Measurements from ENCODE around the gene OR6A2.
"Not testable (repeated sequence)": the region's sequence is repeated elsewhere in the genome, so short reads cannot be mapped to it uniquely, and the experiment has no call there.

The OR6A2 gene

GRCh38 chr11:6799402-6799801 lies at the start of gene OR6A2:
Gene OR6A2 (minus strand): TSS chr11:6799689. CDS start chr11:6795708, 3,981 bp downstream.
- no peak within 1 kb of the TSS for H3K4me3 ChIP-seq
- H3K27ac ChIP-seq, result no peak within 1 kb of the TSS

DNA sequence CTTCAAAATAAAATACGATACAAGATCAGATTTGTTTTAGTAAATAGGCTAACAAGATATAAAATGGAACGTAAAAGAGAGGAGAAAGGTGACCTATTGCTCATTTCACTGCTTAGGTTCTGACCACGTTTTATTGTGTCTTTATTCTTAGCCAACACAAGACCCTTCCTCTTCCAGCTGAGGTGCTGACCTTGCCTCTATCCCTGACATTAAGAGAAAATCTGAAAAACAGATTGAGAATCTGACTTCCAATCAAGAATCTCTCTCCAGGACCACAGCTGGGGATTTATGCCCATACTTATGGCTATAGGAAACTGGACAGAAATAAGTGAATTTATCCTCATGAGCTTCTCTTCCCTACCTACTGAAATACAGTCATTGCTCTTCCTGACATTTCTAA lies 45.9 kb upstream of the OR6A2 start, which contains the start of gene OR10A5:
TSS of gene OR10A5 (plus strand) at position 301 of the 400 bp plus-strand sequence. CDS start at position 301, 0 bp downstream.
- Histone ChIP-seq H3K27ac (no peak within 1 kb of the TSS), H3K4me3 (no peak within 1 kb of the TSS)

GRCh38 chr11:6844356-6844755 lies 44.9 kb upstream of the OR6A2 start:
- H3K27ac ChIP-seq, result no peak overlapping the region
- no peak overlapping the region for H3K4me3 ChIP-seq

DNA sequence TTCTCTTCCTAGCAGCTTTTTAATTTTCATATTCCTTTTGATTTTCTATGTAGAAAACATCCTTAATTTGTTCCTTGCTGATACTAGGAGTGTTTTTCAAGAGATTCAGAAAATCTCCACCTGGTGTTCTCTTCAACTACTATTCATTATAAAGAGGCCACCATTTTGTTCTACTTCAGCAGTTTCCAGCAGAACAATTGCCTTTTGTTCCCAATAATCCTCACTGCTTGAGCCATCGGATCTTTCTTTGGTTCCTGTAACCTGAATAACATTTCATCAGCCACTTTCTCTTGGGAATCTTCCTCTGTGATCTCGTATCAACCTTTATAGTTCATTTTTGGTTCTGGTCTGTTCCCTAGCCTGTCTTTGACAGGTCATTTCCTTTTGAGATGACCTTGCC lies 44.2 kb upstream of the OR6A2 start:
- H3K4me3 ChIP-seq, result no peak overlapping the region
- H3K27ac ChIP-seq, result no peak overlapping the region

DNA sequence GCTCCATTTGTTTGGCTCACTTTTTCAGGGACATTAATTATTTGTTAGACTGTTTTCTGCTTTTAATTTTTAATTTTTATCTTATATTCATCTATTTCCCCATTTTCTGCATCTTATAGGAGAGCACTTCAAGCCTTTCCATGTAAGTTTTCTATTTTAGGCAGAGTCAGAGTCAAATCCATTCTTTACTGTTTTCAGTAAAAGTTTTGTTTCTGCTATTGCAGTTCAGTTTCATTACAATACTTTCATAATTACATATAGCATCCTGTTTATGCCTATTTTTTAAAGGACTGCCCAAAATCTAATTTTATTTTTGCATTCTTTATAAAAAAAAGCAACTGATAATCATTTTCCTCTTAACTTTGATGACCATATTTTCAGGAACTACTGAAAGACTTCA lies 42.2 kb upstream of the OR6A2 start:
- Histone ChIP-seq H3K4me3 (no peak overlapping the region), H3K27ac (no peak overlapping the region)

GRCh38 chr11:6834021-6834420 lies 34.5 kb upstream of the OR6A2 start:
- no peak overlapping the region for H3K27ac ChIP-seq
- no peak overlapping the region for H3K4me3 ChIP-seq

GRCh38 chr11:6833356-6833755 lies 33.9 kb upstream of the OR6A2 start:
- no peak overlapping the region for H3K4me3 ChIP-seq
- H3K27ac ChIP-seq, result no peak overlapping the region

DNA sequence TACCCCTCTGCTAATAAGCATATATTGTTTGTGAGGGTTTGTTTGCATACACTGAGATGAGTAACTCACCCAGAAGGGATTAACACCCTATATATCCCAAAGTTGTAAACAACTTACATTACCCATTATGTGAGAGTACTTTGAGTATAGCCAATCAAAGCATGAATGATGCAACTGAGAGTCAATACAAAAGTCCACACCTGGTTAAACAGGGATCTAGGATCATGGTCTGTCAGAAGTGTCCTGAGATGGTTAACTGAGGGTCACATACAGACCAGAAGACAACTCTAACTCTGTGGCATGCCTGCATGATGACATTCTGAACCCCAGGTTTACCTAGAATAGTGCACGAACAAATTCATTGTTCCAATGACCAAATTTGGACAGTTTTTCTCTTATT lies 28.6 kb upstream of the OR6A2 start:
- H3K4me3 ChIP-seq, result no peak overlapping the region
- H3K27ac ChIP-seq, result no peak overlapping the region

DNA sequence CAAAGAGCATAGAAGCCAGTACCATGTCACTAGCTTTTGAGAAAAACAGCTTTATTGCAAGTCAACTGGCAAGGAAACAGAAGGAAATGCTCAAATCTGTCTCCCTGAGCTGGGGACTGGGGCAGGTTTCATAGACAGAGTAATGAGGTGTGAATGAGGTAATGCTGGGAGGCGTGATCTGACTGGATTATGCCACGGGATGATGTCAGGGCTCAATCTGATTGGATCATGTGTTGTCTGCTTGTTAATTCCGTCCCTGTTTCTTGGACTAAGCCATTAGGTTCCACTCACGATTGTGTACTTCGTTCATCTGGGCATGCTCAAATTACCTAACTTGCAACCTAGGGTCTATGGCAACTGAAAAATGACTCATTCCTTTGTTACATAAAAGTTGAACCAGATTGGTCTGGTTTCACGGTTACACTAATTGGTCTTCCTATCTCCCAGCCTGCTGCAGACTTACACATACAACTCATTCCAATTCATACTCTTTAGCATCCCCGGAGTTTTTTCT lies 25.8 kb upstream of the OR6A2 start:
- no peak overlapping the region for H3K27ac ChIP-seq
- H3K4me3 ChIP-seq, result no peak overlapping the region

DNA sequence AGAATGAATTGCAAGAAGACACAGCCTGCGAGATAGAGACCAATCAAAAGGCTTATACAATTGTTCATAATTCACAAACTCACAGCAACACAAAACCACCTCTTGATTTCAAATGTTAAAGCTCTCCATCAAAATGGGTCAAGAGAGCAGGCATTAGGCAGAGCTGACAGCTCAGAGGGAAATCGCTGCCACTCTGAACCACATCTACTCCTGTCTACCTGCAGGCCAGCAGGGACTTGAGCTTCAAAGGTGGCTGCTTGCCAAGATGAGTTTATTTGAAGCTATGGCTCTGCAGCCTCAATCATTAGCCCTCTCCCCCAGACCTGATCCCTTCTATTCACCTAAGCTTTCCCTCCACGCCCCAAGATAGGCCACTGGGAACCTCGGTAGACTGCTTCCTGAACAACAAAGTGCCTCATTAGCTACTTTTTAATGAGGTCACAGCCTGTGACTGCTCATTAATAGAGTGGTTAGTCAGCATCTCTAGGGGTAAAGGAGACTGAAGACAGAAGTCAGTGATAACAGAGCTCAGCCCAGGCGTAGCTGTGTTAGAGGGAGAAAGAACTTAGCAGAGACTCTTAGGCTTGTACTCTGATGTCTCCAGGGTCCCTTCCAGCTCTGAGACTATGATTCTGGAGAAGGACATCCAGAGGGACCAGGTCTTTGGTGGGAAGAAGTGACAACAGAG lies 24.8 kb upstream of the OR6A2 start:
- Histone ChIP-seq H3K4me3 (no peak overlapping the region), H3K27ac (no peak overlapping the region)

GRCh38 chr11:6818967-6819366 lies 19.5 kb upstream of the OR6A2 start:
- Histone ChIP-seq H3K4me3 (no peak overlapping the region), H3K27ac (no peak overlapping the region)

GRCh38 chr11:6817694-6818093 lies 18.2 kb upstream of the OR6A2 start:
- Histone ChIP-seq H3K27ac (no peak overlapping the region), H3K4me3 (no peak overlapping the region)

DNA sequence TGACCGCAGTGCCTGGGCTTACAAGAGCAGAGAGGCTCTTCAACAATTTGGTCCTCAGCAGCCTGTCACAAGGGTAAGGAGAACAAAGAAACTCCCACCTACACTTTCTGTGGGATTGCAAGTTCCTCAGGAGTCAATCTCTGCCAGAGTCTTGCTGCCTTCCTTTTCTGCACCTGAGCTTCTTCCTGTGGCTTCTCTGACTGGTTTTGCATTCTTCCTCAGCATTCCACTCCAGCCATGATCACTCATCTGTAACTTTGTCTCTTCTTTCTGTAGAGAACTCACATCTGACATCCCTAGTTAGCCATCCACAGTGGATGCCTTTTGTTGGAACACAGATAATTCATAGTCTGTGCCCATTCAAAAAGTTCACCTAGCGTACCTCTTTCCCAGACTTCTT lies 14.2 kb upstream of the OR6A2 start:
- Histone ChIP-seq H3K27ac (no peak overlapping the region), H3K4me3 (no peak overlapping the region)

- Histone ChIP-seq H3K4me3 (no peak overlapping the region), H3K27ac (no peak overlapping the region)
Measured at GRCh38 chr11:6812390-6813005, 13.0 kb upstream of the OR6A2 start.

DNA sequence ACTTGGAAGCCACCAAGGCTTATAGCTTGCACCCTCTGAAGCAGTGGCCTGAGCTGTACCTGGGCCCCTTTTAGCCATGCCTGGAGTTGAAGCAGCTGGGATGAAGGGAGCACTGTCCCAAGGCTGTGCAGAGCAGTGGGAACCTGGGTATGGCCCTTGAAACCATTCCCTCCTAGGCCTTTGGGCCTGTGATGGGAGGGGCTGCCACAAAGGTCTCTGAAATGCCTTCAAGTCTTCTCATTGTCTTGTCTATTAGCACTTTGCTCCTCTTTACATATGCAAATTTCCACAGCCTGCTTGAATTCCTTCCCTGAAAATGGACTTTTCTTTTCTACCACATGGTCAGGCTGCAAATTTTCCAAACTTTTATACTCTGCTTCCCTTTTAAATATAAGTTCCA lies 1.6 kb upstream of the OR6A2 start:
- not testable (repeated sequence) for H3K27ac ChIP-seq, H3K4me3 ChIP-seq

- H3K27ac ChIP-seq, result no peak overlapping the region
- H3K4me3 ChIP-seq, result no peak overlapping the region
Measured at GRCh38 chr11:6794639-6795038, 4.8 kb downstream of the OR6A2 start.

GRCh38 chr11:6790546-6790945 lies 8.9 kb downstream of the OR6A2 start:
- no peak overlapping the region for H3K4me3 ChIP-seq

GRCh38 chr11:6782720-6783119 lies 16.8 kb downstream of the OR6A2 start, which contains the start of gene OR2AG1:
Gene OR2AG1 (plus strand): TSS chr11:6783020. CDS start chr11:6785038, 2,018 bp downstream.
- Histone ChIP-seq H3K4me3 (no peak within 1 kb of the TSS), H3K27ac (no peak within 1 kb of the TSS)

More at GRCh38 chr11:6790546-6790945, 8.9 kb downstream of the OR6A2 start:
- H3K27ac ChIP-seq, result no peak overlapping the region

DNA sequence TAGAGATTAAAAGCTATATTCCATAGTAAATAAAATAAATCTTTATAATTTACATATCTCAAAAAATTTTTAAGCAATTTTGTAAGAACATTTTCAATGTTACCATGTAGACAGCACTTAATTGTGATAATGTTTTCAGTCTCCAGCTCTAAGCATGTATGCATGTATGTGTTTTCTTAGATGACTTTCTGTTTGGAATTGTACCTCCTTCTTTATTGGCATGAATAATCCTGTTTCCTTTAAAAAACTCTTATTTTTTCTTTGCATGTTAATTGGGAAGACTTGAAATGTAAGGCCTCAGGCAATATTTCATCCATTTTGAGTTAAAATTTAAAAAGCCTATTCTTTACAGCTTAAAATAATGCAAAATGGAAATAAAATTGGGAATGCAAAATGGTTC lies 18.7 kb downstream of the OR6A2 start:
- Histone ChIP-seq H3K27ac (no peak overlapping the region), H3K4me3 (no peak overlapping the region)

- Histone ChIP-seq H3K27ac (no peak overlapping the region), H3K4me3 (no peak overlapping the region)
Measured at GRCh38 chr11:6778518-6778917, 21.0 kb downstream of the OR6A2 start.

All from skin epidermis (tissue), 12 donors.